HEK293 (cell line): ENCODE results near the gene SLC10A1.

Experiments
- GFI1B ChIP-seq: fragments of 450-650 bp; formaldehyde crosslinking; IDR thresholded peaks from 2 replicates; pipeline ENCODE4 v1.5.1; 2016; ENCODE audit warnings: missing biosample characterization, missing genetic modification characterization
- GLIS2 ChIP-seq: fragments of 450-650 bp; formaldehyde crosslinking; IDR thresholded peaks from 2 replicates; pipeline ENCODE4 v1.5.1; 2016; ENCODE audit warnings: missing biosample characterization, missing genetic modification characterization
- SP3 ChIP-seq: fragments of 450-650 bp; formaldehyde crosslinking; IDR thresholded peaks from 2 replicates; pipeline ENCODE4 v1.5.1; 2016; ENCODE audit warnings: missing biosample characterization, missing genetic modification characterization
- ZNF24 ChIP-seq: fragments of 450-650 bp; formaldehyde crosslinking; IDR thresholded peaks from 2 replicates; pipeline ENCODE4 v1.5.1; 2016; ENCODE audit warnings: missing biosample characterization, missing genetic modification characterization
- ZNF311 ChIP-seq: fragments of 450-650 bp; formaldehyde crosslinking; IDR thresholded peaks from 2 replicates; pipeline ENCODE4 v1.5.1; 2017; ENCODE audit warnings: missing biosample characterization, missing genetic modification characterization, borderline replicate concordance
- ZNF404 ChIP-seq: fragments of 450-650 bp; formaldehyde crosslinking; IDR thresholded peaks from 2 replicates; pipeline ENCODE4 v1.5.1; 2017; ENCODE audit warnings: missing biosample characterization, missing genetic modification characterization
- TF ChIP-seq, protein P1 (sequence below): fragments of 450-650 bp; formaldehyde crosslinking; IDR thresholded peaks from 2 replicates; pipeline ENCODE4 v1.5.1; 2016; ENCODE audit warnings: missing biosample characterization, missing genetic modification characterization
- TF ChIP-seq, protein P2 (sequence below): fragments of 450-650 bp; formaldehyde crosslinking; IDR thresholded peaks from 2 replicates; pipeline ENCODE4 v1.5.1; 2016; ENCODE audit warnings: missing biosample characterization, missing genetic modification characterization

DNA sequence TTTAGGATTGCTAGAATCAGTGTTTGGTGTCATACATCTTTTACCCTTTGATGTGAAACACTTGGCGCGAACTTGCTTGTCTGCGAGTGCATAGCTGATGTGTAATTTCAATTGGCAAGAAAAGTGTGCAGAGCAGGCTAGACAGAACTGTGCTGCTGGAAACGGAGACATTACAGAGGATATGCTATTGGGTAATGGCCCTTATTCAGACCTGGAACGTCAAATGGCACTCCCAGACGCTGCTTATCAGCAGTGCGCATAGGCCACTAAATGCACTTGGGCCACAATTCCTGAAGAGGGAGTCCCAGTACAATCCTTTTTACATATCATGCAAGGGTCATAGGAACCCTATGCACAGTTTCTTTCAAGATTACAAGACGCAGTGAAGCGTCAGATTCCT lies 15.7 kb upstream of the SLC10A1 start:
- TF ChIP-seq, protein P1, sequence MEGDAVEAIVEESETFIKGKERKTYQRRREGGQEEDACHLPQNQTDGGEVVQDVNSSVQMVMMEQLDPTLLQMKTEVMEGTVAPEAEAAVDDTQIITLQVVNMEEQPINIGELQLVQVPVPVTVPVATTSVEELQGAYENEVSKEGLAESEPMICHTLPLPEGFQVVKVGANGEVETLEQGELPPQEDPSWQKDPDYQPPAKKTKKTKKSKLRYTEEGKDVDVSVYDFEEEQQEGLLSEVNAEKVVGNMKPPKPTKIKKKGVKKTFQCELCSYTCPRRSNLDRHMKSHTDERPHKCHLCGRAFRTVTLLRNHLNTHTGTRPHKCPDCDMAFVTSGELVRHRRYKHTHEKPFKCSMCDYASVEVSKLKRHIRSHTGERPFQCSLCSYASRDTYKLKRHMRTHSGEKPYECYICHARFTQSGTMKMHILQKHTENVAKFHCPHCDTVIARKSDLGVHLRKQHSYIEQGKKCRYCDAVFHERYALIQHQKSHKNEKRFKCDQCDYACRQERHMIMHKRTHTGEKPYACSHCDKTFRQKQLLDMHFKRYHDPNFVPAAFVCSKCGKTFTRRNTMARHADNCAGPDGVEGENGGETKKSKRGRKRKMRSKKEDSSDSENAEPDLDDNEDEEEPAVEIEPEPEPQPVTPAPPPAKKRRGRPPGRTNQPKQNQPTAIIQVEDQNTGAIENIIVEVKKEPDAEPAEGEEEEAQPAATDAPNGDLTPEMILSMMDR (tag by site-specific recombination) = peak; percentile 25; the same call in 1 of the 2 replicates
- TF ChIP-seq GLIS2 (no peak), ZNF404 (tag by site-specific recombination) (no peak), GFI1B (tag by site-specific recombination) (no peak), SP3 (tag by site-specific recombination) (no peak), ZNF24 (tag by site-specific recombination) (no peak), ZNF311 (tag by site-specific recombination) (no peak)
- TF ChIP-seq, protein P2, sequence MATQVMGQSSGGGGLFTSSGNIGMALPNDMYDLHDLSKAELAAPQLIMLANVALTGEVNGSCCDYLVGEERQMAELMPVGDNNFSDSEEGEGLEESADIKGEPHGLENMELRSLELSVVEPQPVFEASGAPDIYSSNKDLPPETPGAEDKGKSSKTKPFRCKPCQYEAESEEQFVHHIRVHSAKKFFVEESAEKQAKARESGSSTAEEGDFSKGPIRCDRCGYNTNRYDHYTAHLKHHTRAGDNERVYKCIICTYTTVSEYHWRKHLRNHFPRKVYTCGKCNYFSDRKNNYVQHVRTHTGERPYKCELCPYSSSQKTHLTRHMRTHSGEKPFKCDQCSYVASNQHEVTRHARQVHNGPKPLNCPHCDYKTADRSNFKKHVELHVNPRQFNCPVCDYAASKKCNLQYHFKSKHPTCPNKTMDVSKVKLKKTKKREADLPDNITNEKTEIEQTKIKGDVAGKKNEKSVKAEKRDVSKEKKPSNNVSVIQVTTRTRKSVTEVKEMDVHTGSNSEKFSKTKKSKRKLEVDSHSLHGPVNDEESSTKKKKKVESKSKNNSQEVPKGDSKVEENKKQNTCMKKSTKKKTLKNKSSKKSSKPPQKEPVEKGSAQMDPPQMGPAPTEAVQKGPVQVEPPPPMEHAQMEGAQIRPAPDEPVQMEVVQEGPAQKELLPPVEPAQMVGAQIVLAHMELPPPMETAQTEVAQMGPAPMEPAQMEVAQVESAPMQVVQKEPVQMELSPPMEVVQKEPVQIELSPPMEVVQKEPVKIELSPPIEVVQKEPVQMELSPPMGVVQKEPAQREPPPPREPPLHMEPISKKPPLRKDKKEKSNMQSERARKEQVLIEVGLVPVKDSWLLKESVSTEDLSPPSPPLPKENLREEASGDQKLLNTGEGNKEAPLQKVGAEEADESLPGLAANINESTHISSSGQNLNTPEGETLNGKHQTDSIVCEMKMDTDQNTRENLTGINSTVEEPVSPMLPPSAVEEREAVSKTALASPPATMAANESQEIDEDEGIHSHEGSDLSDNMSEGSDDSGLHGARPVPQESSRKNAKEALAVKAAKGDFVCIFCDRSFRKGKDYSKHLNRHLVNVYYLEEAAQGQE (tag by site-specific recombination) = no peak
